ENCODE measurements around the gene ZNF318.
"Not testable (repeated sequence)": the region's sequence is repeated elsewhere in the genome, so short reads cannot be mapped to it uniquely, and the experiment has no call there.

ZNF318 gene

DNA sequence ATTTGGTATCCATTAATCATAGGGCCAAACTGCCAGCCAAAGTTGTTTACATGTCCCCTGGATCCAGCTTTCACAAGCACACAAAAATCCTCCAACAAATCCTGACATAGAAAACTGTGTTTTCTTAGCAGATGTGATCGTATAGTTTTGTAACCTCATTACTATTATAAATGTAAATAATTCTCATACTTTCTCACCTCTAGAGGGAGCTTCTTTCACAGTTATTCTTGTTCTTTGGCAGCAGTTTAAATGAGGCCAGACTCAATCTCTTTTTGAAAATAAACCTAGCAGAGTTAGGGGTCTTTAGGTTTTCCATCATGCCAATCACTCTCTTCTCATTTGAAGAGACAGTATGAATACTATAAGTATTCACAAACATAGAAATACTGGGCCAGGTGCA lies 17.0 kb upstream of the ZNF318 start:
- in situ Hi-C loops (cut with HindIII; ENCODE audit: low sequenced_read_pairs): no loop called here
- DNase-seq (ENCODE audit: low read depth, low spot score): no peak
- TF ChIP-seq, protein P1, sequence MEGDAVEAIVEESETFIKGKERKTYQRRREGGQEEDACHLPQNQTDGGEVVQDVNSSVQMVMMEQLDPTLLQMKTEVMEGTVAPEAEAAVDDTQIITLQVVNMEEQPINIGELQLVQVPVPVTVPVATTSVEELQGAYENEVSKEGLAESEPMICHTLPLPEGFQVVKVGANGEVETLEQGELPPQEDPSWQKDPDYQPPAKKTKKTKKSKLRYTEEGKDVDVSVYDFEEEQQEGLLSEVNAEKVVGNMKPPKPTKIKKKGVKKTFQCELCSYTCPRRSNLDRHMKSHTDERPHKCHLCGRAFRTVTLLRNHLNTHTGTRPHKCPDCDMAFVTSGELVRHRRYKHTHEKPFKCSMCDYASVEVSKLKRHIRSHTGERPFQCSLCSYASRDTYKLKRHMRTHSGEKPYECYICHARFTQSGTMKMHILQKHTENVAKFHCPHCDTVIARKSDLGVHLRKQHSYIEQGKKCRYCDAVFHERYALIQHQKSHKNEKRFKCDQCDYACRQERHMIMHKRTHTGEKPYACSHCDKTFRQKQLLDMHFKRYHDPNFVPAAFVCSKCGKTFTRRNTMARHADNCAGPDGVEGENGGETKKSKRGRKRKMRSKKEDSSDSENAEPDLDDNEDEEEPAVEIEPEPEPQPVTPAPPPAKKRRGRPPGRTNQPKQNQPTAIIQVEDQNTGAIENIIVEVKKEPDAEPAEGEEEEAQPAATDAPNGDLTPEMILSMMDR (IDR thresholded peaks at IDR 0.05; ENCODE audit: low read depth, low read length): no peak
- H3K4me3 ChIP-seq (ENCODE audit: low read depth, low read length): no peak overlapping the region

DNA sequence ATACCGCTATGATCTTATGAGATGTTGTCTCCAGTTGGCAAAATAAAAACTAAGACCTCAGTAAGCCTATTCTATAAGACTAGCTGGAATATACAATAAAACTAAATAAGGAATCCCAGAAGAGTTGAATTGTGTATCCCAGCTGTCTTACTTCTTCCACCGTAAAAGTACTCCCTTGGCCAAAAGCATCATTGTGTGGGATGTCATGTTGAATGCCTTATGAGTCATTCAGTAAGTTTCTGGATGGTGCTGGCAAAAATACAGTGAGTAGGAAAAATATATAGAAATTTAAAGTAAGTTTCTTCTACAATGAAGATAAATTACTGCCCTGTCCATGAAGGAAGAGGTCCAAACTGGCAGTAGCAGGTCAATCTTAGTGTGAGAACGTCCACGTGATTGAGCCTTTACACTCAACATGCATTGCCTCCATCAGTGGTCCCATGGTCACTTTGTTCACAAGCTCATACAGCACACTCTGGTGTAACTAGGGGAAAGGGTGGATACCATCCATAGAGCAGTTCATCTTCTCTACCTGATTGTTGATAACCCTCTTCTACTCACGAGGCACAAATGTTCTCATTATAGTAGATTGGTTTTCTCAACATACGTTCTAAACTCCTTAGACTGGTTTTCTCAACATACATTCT lies 13.7 kb upstream of the ZNF318 start:
- in situ Hi-C loops (cut with HindIII; ENCODE audit: low sequenced_read_pairs): no loop called here
- TF ChIP-seq, protein P1 (IDR thresholded peaks at IDR 0.05; ENCODE audit: low read depth, low read length): no peak
- DNase-seq (ENCODE audit: low read depth, low spot score): peak; percentile 62
- no peak overlapping the region for H3K4me3 ChIP-seq (ENCODE audit: low read depth, low read length)

DNA sequence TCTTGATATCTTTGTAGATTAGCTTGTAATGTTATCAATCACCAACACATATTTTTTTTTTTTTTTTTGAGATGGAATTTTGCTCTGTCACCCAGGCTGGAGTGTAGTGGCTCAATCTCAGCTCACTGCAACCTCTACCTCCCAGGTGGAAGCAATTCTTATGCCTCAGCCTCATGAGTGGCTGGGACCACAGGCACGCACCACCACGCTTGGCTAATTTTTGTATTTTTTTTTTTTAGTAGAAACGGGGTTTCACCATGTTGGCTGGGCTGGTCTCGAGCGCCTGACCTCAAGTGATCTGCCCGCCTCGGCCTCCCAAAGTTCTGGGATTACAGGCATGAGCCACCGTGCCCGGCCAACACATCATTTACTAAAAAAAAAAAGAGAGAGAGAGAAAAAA lies 11.4 kb upstream of the ZNF318 start:
- DNase-seq (ENCODE audit: low read depth, low spot score); in situ Hi-C loops (cut with HindIII; ENCODE audit: low sequenced_read_pairs); H3K4me3 ChIP-seq (ENCODE audit: low read depth, low read length): not testable (repeated sequence)

DNA sequence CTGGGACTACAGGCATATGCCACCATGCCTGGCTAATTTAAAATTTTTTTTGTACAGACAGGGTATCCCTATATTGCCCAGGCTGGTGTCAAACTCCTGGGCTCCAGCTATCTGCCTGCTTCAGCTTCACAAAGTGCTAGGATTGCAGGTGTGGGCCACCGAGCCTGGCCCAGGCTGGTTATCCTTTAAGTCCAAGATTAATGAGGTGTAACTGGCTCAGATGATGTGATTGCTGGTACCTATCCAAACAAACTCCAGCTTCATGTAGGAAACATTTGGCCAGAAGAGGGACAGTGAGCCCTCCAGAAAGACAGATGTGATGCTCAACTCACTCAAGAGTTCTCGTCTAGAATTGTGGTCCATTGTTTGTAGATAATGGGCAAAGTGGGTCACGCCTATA lies 9.2 kb upstream of the ZNF318 start:
- TF ChIP-seq, protein P1 (IDR thresholded peaks at IDR 0.05; ENCODE audit: low read depth, low read length): no peak

DNA sequence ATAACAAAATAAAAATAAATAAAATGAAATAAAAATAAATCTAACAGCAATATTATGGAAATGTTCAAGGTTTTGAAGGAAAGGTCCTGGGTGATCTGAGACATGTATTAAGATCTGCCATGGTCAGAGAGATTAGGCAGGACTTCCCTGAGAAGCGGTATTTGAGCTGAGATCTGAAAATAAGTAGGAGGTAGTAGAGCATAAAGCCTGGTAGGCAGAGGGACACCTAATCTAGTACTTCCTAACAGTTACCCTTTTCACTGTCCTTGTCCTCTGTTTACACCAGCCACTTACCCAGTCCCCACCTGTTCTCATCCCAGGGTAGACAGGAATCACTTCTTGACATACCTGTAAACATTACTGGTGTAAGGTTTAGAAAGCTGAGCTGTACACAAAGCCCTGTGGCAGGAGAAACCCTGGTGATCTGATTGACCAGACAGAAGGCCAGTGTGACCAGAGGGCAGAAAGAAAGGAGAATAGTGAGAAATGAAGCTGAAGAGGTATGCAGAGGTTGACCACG lies 8.3 kb upstream of the ZNF318 start:
- in situ Hi-C loops (cut with HindIII; ENCODE audit: low sequenced_read_pairs): no loop called here
- TF ChIP-seq, protein P1 (IDR thresholded peaks at IDR 0.05; ENCODE audit: low read depth, low read length): no peak

More for the DNA sequence above, 9.2 kb upstream of the ZNF318 start:
- no peak for DNase-seq (ENCODE audit: low read depth, low spot score)
- in situ Hi-C loops (cut with HindIII; ENCODE audit: low sequenced_read_pairs): no loop called here
- no peak overlapping the region for H3K4me3 ChIP-seq (ENCODE audit: low read depth, low read length)

DNA sequence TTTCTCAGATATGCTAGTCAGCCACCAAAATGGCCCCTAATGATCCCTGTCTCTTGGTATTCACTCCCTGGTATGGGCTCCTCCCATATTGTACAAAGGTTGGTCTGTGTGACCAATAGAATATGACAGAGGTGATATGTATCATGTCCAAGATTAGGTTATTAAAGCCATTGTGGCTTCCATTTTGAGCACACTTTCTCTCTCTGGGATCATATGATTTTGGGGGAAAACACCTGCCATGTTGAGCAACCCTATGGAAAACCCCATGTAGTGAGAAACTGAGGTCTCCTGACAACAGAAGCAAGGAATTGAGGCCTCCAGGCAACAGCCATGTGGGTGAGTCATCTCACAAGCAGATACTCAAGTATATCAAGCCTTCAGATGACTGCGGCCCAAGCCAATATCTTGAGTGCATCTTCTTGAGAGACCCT lies 7.1 kb upstream of the ZNF318 start:
- in situ Hi-C loops (cut with HindIII; ENCODE audit: low sequenced_read_pairs): no loop called here
- TF ChIP-seq, protein P1 (IDR thresholded peaks at IDR 0.05; ENCODE audit: low read depth, low read length): no peak
- DNase-seq (ENCODE audit: low read depth, low spot score): no peak

More for the DNA sequence above, 8.3 kb upstream of the ZNF318 start:
- no peak overlapping the region for H3K4me3 ChIP-seq (ENCODE audit: low read depth, low read length)
- no peak for DNase-seq (ENCODE audit: low read depth, low spot score)

DNA sequence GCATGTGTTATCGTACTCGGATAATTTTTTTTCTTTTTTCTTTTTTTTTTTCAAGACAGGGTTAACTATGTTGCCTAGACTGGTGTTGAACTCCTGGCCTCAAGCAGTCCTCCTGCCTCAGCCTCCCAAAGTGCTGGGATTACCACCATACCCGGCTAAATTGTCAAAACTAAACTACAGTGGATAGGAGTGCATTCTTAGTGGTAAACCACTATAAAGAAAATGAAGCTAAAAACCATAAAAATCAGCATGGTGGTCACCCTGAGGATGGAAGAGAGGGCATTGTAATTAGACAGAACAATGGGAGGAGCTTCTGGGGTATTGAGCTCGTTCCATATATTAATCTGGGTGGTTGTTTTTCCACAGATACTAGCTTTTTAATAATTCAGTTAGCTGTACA lies 6.2 kb upstream of the ZNF318 start:
- in situ Hi-C loops (cut with HindIII; ENCODE audit: low sequenced_read_pairs): no loop called here
- TF ChIP-seq, protein P1 (IDR thresholded peaks at IDR 0.05; ENCODE audit: low read depth, low read length): no peak
- no peak for DNase-seq (ENCODE audit: low read depth, low spot score)
- H3K4me3 ChIP-seq (ENCODE audit: low read depth, low read length): no peak overlapping the region

More for the DNA sequence above, 7.1 kb upstream of the ZNF318 start:
- H3K4me3 ChIP-seq (ENCODE audit: low read depth, low read length): no peak overlapping the region

Data from astrocyte of the spinal cord (primary cell).